ENCODE results near the gene CENPV. TPM values are rescaled to one million over a fixed set of nuclear protein-coding genes. Genes with fewer than 3 reads are reported as not detected.
A peak's percentile ranks its signal among the peaks of the same experiment; 100 is the strongest.

The CENPV gene
- total and polyA plus RNA-seq, 8 donors = 7.6 to 26.1 (median 9.8) TPM

GRCh38 chr17:16380640-16381495, 27.6 kb upstream of the CENPV start, which contains the start of gene UBB:
TSS of gene UBB (plus strand) at chr17:16381091. CDS start at chr17:16381908, 817 bp downstream.
- no peak for TF ChIP-seq CTCF (IDR thresholded peaks at IDR 0.05)
- H3K36me3 ChIP-seq = peaks cover 0 to 8% (median 0%) of the 10 kb centered on the region in 3 donors
- H3K27me3 ChIP-seq = no peaks in the 10 kb centered on the region
- peak within 1 kb of the TSS; percentile 94 to 100 (median 97) for H3K27ac ChIP-seq
- ATAC-seq (peak; percentile 85 to 94 (median 93)), FAIRE-seq (peak; percentile 67), DNase-seq (peak; percentile 94 to 98 (median 97))
- intact Hi-C loops (cut with DNase I) = no loop called here
- H3K4me1 ChIP-seq = peaks cover 24 to 38% (median 36%) of the 10 kb centered on the region in 3 donors
- WGBS, 2 donors = 0 to 1% methylated on average over 66 to 67 of the region's 67 CpGs
- no peaks in the 10 kb centered on the region for H3K9me3 ChIP-seq
- H3K4me3 ChIP-seq = peak within 1 kb of the TSS; percentile 27 to 61 (median 43)

GRCh38 chr17:16379654-16380053, 26.4 kb upstream of the CENPV start:
- Histone ChIP-seq H3K27me3 (no peaks in the 10 kb centered on the region), H3K27ac (peak overlapping the region in 3 of 4 donors; percentile 96 to 100 (median 98)), H3K36me3 (peaks cover 0 to 8% (median 0%) of the 10 kb centered on the region in 3 donors), H3K4me3 (no peak overlapping the region), H3K9me3 (no peaks in the 10 kb centered on the region), H3K4me1 (peaks cover 24 to 38% (median 36%) of the 10 kb centered on the region in 3 donors)
- ATAC-seq (no peak), DNase-seq (no peak), FAIRE-seq (no peak)
- no peak for TF ChIP-seq CTCF (IDR thresholded peaks at IDR 0.05)
- intact Hi-C loops (cut with DNase I) = no loop called here
- WGBS, 2 donors = 87 to 88% methylated on average over 8 of the region's 8 CpGs

GRCh38 chr17:16378636-16379282, 25.5 kb upstream of the CENPV start:
- FAIRE-seq = no peak
- Histone ChIP-seq H3K36me3 (peaks cover 0 to 8% (median 0%) of the 10 kb centered on the region in 3 donors), H3K4me1 (peaks cover 24 to 35% (median 34%) of the 10 kb centered on the region in 3 donors), H3K4me3 (no peak overlapping the region), H3K9me3 (no peaks in the 10 kb centered on the region), H3K27ac (peak overlapping the region; percentile 56 to 100 (median 97)), H3K27me3 (no peaks in the 10 kb centered on the region)
- DNase-seq = peak in 2 of 6 donors; percentile 36 to 47
- intact Hi-C loops (cut with DNase I) = no loop called here
- TF ChIP-seq CTCF (IDR thresholded peaks at IDR 0.05) = no peak
- ATAC-seq = no peak
- WGBS, 2 donors = 53 to 56% methylated on average over 17 of the region's 17 CpGs

GRCh38 chr17:16377941-16378341, 24.7 kb upstream of the CENPV start:
- DNase-seq (peak in 3 of 6 donors; percentile 40 to 62 (median 51)), FAIRE-seq (no peak), ATAC-seq (peak; percentile 44 to 64 (median 52))
- intact Hi-C loops (cut with DNase I) = no loop called here
- Histone ChIP-seq H3K4me3 (no peak overlapping the region), H3K36me3 (peaks cover 0 to 7% (median 0%) of the 10 kb centered on the region in 3 donors), H3K4me1 (peaks cover 19 to 27% (median 26%) of the 10 kb centered on the region in 3 donors), H3K27me3 (no peaks in the 10 kb centered on the region), H3K27ac (peak overlapping the region; percentile 56 to 100 (median 97)), H3K9me3 (no peaks in the 10 kb centered on the region)
- 10 to 11% methylated on average over 2 of the region's 2 CpGs for WGBS, 2 donors
- no peak for TF ChIP-seq CTCF (IDR thresholded peaks at IDR 0.05)

Measured in pancreas (tissue), 10 donors.